Panc1 (cell line): ENCODE data around the gene FYN. TPM values are rescaled to one million over a fixed set of nuclear protein-coding genes. Genes with fewer than 3 reads are reported as not detected.

Experiments used
- ATAC-seq: fragments of 200-7000 bp; cut with Tn5 transposase; 2 replicates; pipeline ENCODE4 v1.9.1; 2020; ENCODE audit warnings: mild to moderate bottlenecking, moderate library complexity
- BruUV-seq: library from RNA; stranded (reverse); fragments of 400-500 nt; replicated peaks from 2 replicates; lab custom pipeline; 2021; lab: Mats Ljungman, UMichigan
- CTCF ChIA-PET: fragments of 300-600 bp; sonication (Branson Sonifier 250); formaldehyde crosslinking; loops from one replicate; lab custom pipeline; 2022; ENCODE audit warnings: antibody characterized with exemption; lab: Charles Lee
- POLR2A ChIA-PET: fragments of 300-600 bp; sonication (Branson Sonifier 250); formaldehyde crosslinking; loops from one replicate; lab custom pipeline; 2022; ENCODE audit warnings: antibody characterized with exemption; lab: Charles Lee
- DNase-seq: peaks from one replicate; pipeline ENCODE4 v3.0.0-alpha.2; 2010; ENCODE audit warnings: low read depth, low spot score
- H3K27ac ChIP-seq: 2 replicates; pipeline ENCODE4 v1.5.1; 2011; ENCODE audit warnings: mild to moderate bottlenecking, low read length, inconsistent platforms
- H3K27me3 ChIP-seq: fragments of 200-500 bp; sonication (Bioruptor generic); 2 replicates; pipeline ENCODE4 v1.6.0; 2014; ENCODE audit warnings: low read length, inconsistent platforms; ENCODE audit not compliant: control insufficient read depth, insufficient read depth
- H3K36me3 ChIP-seq: fragments of 200-500 bp; sonication (Bioruptor generic); 2 replicates; pipeline ENCODE4 v1.5.1; 2014; ENCODE audit warnings: inconsistent platforms, mild to moderate bottlenecking, low read length, moderate library complexity; ENCODE audit not compliant: control insufficient read depth, insufficient read depth
- H3K4me1 ChIP-seq: 2 replicates; pipeline ENCODE4 v1.5.1; 2011; ENCODE audit warnings: inconsistent platforms, mild to moderate bottlenecking, low read length, moderate library complexity; ENCODE audit not compliant: control insufficient read depth, insufficient read depth
- H3K4me3 ChIP-seq, 2 experiments: 2 replicates each; pipeline ENCODE4 v1.5.1; 2011 to 2012; ENCODE audit warnings: low read depth in 2 of 2, low read length in 2 of 2, mild to moderate bottlenecking in 2 of 2, inconsistent platforms in 1 of 2, moderate library complexity in 1 of 2
- H3K9me3 ChIP-seq: fragments of 200-500 bp; sonication (Bioruptor generic); 2 replicates; pipeline ENCODE4 v1.5.1; 2014; ENCODE audit warnings: low read depth, mild to moderate bottlenecking, inconsistent platforms, low read length, moderate library complexity; ENCODE audit not compliant: control insufficient read depth, insufficient read depth
- POLR2AphosphoS5 ChIP-seq: IDR thresholded peaks from 2 replicates; pipeline ENCODE4 v1.6.1; 2012; ENCODE audit warnings: mild to moderate bottlenecking, low read depth, low read length, moderate library complexity
- REST ChIP-seq, 2 experiments: IDR thresholded peaks; 2 replicates each; pipeline ENCODE4 v1.6.1; 2011 to 2012; ENCODE audit warnings: low read depth in 2 of 2, control low read depth in 1 of 2, low read length in 1 of 2, mild to moderate bottlenecking in 1 of 2, moderate library complexity in 1 of 2; ENCODE audit not compliant: insufficient read depth in 1 of 2
- SIN3A ChIP-seq: IDR thresholded peaks from 2 replicates; pipeline ENCODE4 v1.6.1; 2012; ENCODE audit warnings: low read depth, mild to moderate bottlenecking, low read length, moderate library complexity, borderline replicate concordance; ENCODE audit not compliant: insufficient read depth
- TCF7L2 ChIP-seq: IDR thresholded peaks from 2 replicates; pipeline ENCODE4 v1.6.1; 2011; ENCODE audit warnings: mild to moderate bottlenecking, low read depth, low read length, inconsistent platforms
- in situ Hi-C: cut with HindIII; loops from 2 replicates; pipeline ENCODE4 v1.10.0; 2016; ENCODE audit warnings: low sequenced_read_pairs, low pct_unique_long_range_greater_than_20kb
- intact Hi-C: fragments of 100-400 bp; cut with micrococcal nuclease; formaldehyde crosslinking; loops from one replicate; pipeline ENCODE4 v1.10.0; 2022; ENCODE audit not compliant: unreplicated experiment
- total RNA-seq: library from RNA; stranded (reverse); gene quantifications from one replicate; pipeline ENCODE4 v1.2.1, GENCODE V29; 2021; ENCODE audit not compliant: unreplicated experiment
- TF ChIP-seq, protein P1 (sequence below): fragments of 450-650 bp; IDR thresholded peaks from 2 replicates; pipeline ENCODE4 v1.5.1; 2017; ENCODE audit warnings: mild to moderate bottlenecking

FYN gene
- total RNA-seq, 1 experiment from 2014 or later = 4.2 TPM

GRCh38 chr6:111899531-111899930 is 26.3 kb upstream of the FYN start:
- intact Hi-C loops = no loop called here
- no peaks in the 10 kb centered on the region for H3K4me1 ChIP-seq
- H3K9me3 ChIP-seq = no peaks in the 10 kb centered on the region
- H3K27ac ChIP-seq = no peak overlapping the region
- H3K4me3 ChIP-seq = no peak overlapping the region
- no peaks in the 10 kb centered on the region for H3K36me3 ChIP-seq
- DNase-seq = no peak
- ATAC-seq = no peak
- peaks cover 7% of the 10 kb centered on the region for H3K27me3 ChIP-seq
- ChIA-PET POLR2A (no interaction called here), CTCF (no interaction called here)
- in situ Hi-C loops = no loop called here
- no TSS peak for BruUV-seq
- TF ChIP-seq REST (IDR thresholded peaks at IDR 0.05; ENCODE audit: insufficient read depth in 1 of 2, low read depth in 2 of 2, low read length in 1 of 2) = no peak
- TF ChIP-seq SIN3A = no peak

DNA sequence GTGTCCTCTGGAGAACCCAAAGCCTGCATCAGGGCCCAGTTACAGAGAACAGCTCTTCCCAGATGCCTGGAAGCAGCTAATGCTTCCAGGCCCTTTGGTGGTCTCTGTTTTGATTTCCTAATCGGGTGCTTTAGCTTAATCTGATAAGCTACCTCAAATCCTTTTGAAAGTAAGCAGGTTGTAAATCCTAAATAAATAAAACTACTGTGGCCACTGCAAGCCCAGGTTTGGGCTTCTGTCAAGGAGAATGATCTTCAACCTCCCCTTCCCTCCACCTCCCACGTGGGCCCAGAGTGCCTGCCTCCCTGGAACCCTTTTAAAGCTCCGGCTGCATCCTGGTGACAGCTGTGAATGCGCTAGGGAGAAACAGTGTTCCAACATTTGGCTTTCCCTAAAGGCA is 25.2 kb upstream of the FYN start:
- no peaks in the 10 kb centered on the region for H3K36me3 ChIP-seq
- TF ChIP-seq, protein P1, sequence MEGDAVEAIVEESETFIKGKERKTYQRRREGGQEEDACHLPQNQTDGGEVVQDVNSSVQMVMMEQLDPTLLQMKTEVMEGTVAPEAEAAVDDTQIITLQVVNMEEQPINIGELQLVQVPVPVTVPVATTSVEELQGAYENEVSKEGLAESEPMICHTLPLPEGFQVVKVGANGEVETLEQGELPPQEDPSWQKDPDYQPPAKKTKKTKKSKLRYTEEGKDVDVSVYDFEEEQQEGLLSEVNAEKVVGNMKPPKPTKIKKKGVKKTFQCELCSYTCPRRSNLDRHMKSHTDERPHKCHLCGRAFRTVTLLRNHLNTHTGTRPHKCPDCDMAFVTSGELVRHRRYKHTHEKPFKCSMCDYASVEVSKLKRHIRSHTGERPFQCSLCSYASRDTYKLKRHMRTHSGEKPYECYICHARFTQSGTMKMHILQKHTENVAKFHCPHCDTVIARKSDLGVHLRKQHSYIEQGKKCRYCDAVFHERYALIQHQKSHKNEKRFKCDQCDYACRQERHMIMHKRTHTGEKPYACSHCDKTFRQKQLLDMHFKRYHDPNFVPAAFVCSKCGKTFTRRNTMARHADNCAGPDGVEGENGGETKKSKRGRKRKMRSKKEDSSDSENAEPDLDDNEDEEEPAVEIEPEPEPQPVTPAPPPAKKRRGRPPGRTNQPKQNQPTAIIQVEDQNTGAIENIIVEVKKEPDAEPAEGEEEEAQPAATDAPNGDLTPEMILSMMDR = no peak
- TF ChIP-seq TCF7L2 = no peak
- no peak for TF ChIP-seq POLR2AphosphoS5
- TF ChIP-seq REST (IDR thresholded peaks at IDR 0.05; ENCODE audit: insufficient read depth in 1 of 2, low read depth in 2 of 2, low read length in 1 of 2) = no peak
- no peak for TF ChIP-seq SIN3A
- no peaks in the 10 kb centered on the region for H3K4me1 ChIP-seq
- no TSS peak for BruUV-seq
- ATAC-seq (no peak), DNase-seq (no peak)
- peaks cover 9% of the 10 kb centered on the region for H3K27me3 ChIP-seq
- intact Hi-C loops (no loop called here), in situ Hi-C loops (no loop called here)
- no peak overlapping the region for H3K4me3 ChIP-seq
- ChIA-PET CTCF (no interaction called here), POLR2A (interaction anchor here (0.6 kb wide), 1 partner anchor 108 kb away, joined by 3 read pairs; no protein-coding TSS in a partner anchor)
- no peak overlapping the region for H3K27ac ChIP-seq
- no peaks in the 10 kb centered on the region for H3K9me3 ChIP-seq
